Measurements from ENCODE around the gene CCDC34. TPM values are rescaled to one million over a fixed set of nuclear protein-coding genes. Genes with fewer than 3 reads are reported as not detected.
"Not testable (repeated sequence)": the region's sequence is repeated elsewhere in the genome, so short reads cannot be mapped to it uniquely, and the experiment has no call there.

CCDC34 gene
- total RNA-seq, 1 experiment from 2014 or later, result 18.5 TPM

GRCh38 chr11:27327064-27327463, 36.0 kb downstream of the CCDC34 start:
- DNase-seq (ENCODE audit: low read depth), result not testable (repeated sequence)

GRCh38 chr11:27322196-27322595, 40.8 kb downstream of the CCDC34 start:
- not testable (repeated sequence) for DNase-seq (ENCODE audit: low read depth)

- not testable (repeated sequence) for DNase-seq (ENCODE audit: low read depth)
These were observed 41.7 kb downstream of the CCDC34 start for GRCh38 chr11:27321340-27321739.

- peak; percentile 79 for DNase-seq (ENCODE audit: low read depth)
These were observed 43.9 kb downstream of the CCDC34 start for GRCh38 chr11:27319072-27319471.

GRCh38 chr11:27317751-27318150, 45.3 kb downstream of the CCDC34 start:
- DNase-seq (ENCODE audit: low read depth), result peak; percentile 68

- no peak for DNase-seq (ENCODE audit: low read depth)
These were observed 47.2 kb downstream of the CCDC34 start for GRCh38 chr11:27315836-27316235.

- no peak for DNase-seq (ENCODE audit: low read depth)
These were observed 49.7 kb downstream of the CCDC34 start for GRCh38 chr11:27313157-27313821.

GRCh38 chr11:27312110-27312509, 50.9 kb downstream of the CCDC34 start:
- no peak for DNase-seq (ENCODE audit: low read depth)

- no peak for DNase-seq (ENCODE audit: low read depth)
These were observed 52.3 kb downstream of the CCDC34 start for GRCh38 chr11:27310707-27311106.

GRCh38 chr11:27310182-27310581, 52.8 kb downstream of the CCDC34 start:
- no peak for DNase-seq (ENCODE audit: low read depth)

- DNase-seq (ENCODE audit: low read depth), result no peak
These were observed 54.0 kb downstream of the CCDC34 start for GRCh38 chr11:27309046-27309445.

- no peak for DNase-seq (ENCODE audit: low read depth)
These were observed 55.8 kb downstream of the CCDC34 start for GRCh38 chr11:27307232-27307631.

- no peak for DNase-seq (ENCODE audit: low read depth)
These were observed 57.3 kb downstream of the CCDC34 start for GRCh38 chr11:27305751-27306150.

- no peak for DNase-seq (ENCODE audit: low read depth)
These were observed 58.5 kb downstream of the CCDC34 start for GRCh38 chr11:27304514-27304913.

- DNase-seq (ENCODE audit: low read depth), result no peak
These were observed 59.1 kb downstream of the CCDC34 start for GRCh38 chr11:27303903-27304302.

- peak; percentile 42 for DNase-seq (ENCODE audit: low read depth)
These were observed 62.0 kb downstream of the CCDC34 start for GRCh38 chr11:27300974-27301373.

GRCh38 chr11:27297616-27298015, 65.4 kb downstream of the CCDC34 start:
- DNase-seq (ENCODE audit: low read depth), result no peak

GRCh38 chr11:27296497-27296896, 66.5 kb downstream of the CCDC34 start:
- DNase-seq (ENCODE audit: low read depth), result peak; percentile 62

GRCh38 chr11:27295928-27296327, 67.1 kb downstream of the CCDC34 start:
- DNase-seq (ENCODE audit: low read depth), result no peak

- DNase-seq (ENCODE audit: low read depth), result no peak
These were observed 68.4 kb downstream of the CCDC34 start for GRCh38 chr11:27294654-27295053.

GRCh38 chr11:27293515-27294417, 69.2 kb downstream of the CCDC34 start:
- peak; percentile 35 for DNase-seq (ENCODE audit: low read depth)

- no peak for DNase-seq (ENCODE audit: low read depth)
These were observed 70.4 kb downstream of the CCDC34 start for GRCh38 chr11:27292637-27293010.

All from LHCN-M2 (cell line).